HG03442 (cell line): ENCODE results near the gene ATP6V1G1.
"Not testable (repeated sequence)": the region's sequence is repeated elsewhere in the genome, so short reads cannot be mapped to it uniquely, and the experiment has no call there.

Experiments
- ATAC-seq: cut with Tn5 transposase; IDR thresholded peaks from one replicate; pipeline ENCODE4 v1.9.1; 2021; ENCODE audit warnings: mild to moderate bottlenecking, moderate library complexity; ENCODE audit not compliant: unreplicated experiment

The ATP6V1G1 gene

DNA sequence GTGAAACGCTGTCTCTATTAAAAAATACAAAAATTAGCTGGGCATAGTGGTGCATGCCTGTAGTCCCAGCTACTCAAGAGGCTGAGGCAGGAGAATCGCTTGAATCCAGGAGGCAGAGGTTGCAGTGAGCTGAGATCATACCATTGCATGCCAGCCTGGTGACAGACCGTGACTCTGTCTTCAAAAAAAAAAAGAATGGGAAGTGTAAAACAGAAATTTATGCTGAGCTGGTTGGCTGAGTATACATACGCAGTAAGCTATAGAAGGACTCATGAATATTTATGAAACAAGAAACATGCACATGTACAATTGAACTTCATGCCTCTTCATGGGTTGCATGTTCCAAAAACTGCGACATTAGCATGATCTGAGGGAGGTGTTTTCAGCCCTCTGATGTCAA is 10.8 kb upstream of the ATP6V1G1 start:
- ATAC-seq = not testable (repeated sequence)

GRCh38 chr9:114578134-114578533 is 9.4 kb upstream of the ATP6V1G1 start:
- not testable (repeated sequence) for ATAC-seq

DNA sequence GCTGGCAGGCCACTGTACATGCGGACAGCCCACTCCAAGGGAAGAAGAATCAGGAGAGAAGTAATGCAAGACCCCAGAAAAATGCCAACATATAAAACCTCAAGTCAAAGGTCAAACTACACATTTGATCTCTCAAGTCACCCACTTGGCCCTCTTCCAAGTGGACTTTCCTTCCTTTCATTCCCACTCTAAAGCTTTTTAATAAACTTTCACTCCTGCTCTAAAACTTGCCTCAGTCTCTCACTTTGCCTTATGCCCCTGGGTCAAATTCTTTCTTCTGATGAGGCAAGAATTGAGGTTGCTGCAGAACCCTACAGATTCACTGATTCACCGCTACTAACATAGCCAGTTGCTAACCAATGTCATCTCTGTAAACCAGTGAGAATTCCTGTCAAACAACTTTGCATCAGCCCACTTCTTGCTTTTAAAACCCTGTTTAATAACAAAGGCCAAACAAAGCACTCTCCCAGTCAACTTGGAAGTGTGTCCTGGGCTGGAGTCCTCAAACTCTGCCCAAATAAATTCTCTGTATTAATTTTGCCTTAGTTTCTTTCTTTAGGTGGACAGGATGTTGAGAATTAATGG is 6.9 kb upstream of the ATP6V1G1 start:
- ATAC-seq = no peak

DNA sequence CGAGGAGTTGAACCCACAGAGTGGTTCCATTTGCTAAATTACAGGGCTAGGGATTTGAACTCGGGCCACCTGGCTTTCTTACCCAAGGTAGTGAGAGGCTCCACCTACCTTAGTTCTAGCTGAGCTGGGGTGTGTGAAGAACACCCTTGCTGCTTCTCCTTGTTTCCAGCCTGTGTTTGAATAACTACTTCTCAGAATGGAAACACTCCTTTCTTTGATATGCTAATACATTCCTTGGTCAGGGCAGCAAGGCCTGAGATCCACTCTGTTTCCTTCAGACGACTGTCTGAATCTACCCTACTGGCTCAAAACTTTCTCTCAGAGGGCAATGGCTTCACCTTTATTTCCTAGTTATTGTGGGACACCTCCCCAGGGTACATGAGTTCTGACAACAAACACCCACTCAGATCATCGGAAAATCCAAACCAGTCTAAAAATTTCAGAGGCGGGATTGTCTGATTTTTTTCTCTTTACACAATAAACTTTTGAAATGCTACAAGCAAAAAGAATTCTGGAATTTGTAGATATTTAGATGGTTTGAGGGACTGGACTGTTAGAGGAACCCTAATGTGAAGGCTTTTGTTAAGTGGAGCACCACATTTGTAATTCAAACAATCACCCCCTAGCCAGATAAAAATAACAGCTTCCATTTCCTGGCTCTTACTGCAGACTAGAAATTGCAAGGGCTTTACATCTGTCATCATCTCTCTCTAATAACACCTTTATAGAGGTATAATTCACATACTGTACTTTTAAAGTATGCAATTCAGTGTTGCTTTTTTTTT is 4.0 kb upstream of the ATP6V1G1 start:
- ATAC-seq = no peak

DNA sequence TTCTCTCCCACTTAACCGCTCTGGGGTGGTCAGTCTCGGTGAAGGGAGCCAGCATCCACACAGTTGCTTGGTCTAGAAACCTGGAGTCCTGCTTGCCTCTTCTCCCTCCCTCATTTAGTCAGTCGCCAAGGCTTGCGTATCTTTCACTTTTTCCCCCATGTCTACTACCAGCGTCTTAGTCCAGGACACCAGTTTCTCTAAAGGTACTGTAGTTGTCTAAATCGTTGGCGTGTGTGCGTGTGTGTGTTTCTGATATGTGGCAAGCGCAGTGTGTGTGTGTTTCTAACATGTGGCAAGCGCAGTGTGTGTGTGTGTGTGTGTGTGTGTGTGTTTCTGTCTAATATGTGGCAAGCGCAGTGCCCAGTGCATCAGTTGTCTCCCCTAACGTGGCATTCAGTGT is 641 bp downstream of the ATP6V1G1 start:
- ATAC-seq = no peak

- ATAC-seq = no peak
Observed at GRCh38 chr9:114588651-114589526, 1.3 kb downstream of the ATP6V1G1 start.

DNA sequence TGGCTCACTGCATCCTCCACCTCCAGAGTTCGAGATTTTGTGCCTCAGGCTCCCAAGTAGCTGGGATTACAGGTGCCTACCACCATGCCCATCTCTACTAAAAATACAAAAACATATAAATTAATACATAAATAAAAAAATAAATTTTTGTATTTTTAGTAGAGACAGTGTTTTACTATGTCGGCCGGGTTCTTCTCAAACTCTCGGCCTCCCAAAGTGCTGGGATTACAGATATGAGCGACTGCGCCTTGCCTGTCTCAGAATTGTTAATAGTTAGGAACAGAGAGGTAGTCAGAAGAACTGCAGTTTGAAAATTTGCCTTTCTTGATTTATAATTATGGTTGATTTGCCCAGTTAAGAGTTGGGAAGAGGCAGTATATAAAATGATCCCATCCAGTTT is 2.8 kb downstream of the ATP6V1G1 start:
- no peak for ATAC-seq

DNA sequence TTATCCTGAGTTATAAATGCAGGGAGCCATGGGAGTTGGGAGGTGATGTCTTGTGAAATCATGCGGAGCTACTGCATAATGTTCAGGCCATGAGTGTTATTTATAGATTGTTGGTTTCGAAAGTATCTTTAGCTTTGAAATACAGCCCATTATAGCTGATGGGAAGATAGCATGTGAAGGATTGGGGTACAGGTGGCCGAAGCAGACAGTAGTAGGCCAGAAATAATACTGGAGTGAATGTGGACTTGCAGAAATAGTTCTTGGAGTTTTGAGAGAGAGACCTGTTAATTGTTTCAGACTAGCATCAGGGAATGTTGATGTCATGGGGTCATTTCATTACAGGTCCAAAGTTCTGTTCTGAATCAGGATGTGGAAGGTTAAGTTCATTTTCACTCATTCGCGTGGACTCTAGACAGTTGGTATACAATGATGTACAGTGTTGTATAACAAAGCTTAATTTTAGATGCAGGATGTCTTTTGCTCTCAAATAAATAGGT is 3.8 kb downstream of the ATP6V1G1 start:
- no peak for ATAC-seq

DNA sequence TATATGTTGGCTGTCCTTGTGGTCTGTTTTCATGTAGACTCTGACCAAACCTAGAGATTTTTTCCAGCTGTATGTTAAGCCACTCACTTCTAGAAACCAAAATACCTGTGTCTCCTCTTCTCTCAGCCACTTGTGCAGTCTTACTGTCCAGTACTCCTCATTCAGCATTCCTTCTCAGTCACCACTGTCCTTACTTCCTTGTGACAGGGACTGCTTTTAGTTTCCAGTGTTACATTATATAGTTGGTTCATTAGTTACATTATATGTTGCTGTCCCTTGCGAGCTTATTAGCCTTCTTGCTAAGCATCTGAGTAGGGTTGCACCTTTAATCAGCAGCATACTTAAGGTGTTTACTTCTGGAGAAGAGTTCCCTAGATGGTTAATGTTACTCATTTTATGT is 4.3 kb downstream of the ATP6V1G1 start:
- no peak for ATAC-seq

- ATAC-seq = no peak
Observed at GRCh38 chr9:114592356-114592755, 4.8 kb downstream of the ATP6V1G1 start.

DNA sequence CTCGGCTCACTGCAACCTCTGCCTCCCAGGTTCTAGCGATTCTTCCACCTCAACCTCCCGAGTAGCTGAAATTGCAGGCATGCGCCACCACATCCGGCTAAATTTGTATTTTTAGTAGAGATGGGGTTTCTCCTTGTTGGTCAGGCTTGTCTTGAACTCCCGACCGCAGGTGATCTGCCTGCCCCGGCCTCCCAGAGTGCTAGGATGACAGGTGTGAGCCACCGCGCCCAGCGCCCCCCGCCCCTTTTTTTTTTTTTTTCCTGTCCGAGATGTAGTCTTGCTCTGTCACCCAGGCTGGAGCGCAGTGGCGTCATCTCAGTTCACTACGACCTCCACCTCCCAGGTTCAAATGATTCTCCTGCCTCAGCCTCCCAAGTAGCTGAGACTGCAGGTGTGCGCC is 6.6 kb downstream of the ATP6V1G1 start:
- ATAC-seq = no peak

- ATAC-seq = not testable (repeated sequence)
Observed at GRCh38 chr9:114600502-114601248, 13.1 kb downstream of the ATP6V1G1 start.

- ATAC-seq = not testable (repeated sequence)
Observed at GRCh38 chr9:114601787-114602186, 14.2 kb downstream of the ATP6V1G1 start.

- ATAC-seq = no peak
Observed at GRCh38 chr9:114602620-114603019, 15.1 kb downstream of the ATP6V1G1 start.

GRCh38 chr9:114603248-114603647 is 15.7 kb downstream of the ATP6V1G1 start:
- ATAC-seq = no peak

DNA sequence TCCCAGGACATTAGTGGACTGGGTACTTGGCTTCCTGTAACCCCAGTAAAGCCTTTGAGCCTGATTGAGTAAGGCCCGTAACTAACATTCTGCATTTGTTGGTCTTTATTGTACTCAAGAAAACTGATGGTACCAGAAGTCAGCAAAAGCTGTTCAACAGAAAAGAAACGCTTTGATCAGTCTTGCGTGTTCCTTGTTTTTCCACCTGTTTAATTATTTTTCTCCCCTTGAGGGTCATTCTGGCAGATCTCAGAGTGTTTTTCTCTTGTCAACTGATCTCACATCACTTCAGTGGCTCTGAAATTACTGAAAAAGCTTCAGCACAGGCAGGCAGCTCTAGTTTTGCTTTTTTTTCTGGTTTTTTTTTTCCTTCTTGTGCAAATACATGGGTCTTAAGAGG is 17.4 kb downstream of the ATP6V1G1 start:
- no peak for ATAC-seq

GRCh38 chr9:114606068-114606467 is 18.5 kb downstream of the ATP6V1G1 start:
- ATAC-seq = no peak

DNA sequence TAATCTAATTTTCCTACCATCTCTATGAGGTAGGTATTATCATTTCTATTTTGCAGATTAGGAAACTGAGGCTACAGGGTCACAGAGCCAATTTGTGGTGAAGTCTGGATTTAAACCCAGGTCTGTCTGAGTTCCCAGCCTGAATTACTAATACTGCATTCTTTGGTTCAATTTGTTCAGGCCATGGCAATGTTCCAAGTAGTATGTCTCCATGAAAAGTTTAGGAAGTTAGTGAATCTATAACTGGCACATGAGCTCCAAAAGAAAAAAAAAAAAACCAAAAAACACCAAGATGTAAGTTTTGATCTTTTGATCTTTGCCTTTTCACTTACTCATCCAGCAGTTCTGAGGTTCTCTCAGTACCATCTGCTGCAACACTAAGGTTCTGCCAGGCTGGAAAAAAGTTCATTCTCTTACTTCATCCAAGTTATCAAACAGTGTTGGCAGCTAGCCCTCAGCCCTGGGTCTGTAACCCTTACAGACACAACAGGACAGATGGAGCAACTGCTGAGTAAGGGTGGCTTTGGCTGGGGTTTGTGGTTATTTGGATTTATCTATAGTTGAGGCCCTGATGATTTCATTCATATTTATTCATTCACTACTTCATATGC is 19.1 kb downstream of the ATP6V1G1 start:
- ATAC-seq = no peak

- peak; percentile 30 for ATAC-seq
Observed at GRCh38 chr9:114607671-114608524, 20.3 kb downstream of the ATP6V1G1 start.

- ATAC-seq = no peak
Observed at GRCh38 chr9:114608525-114608796, 20.9 kb downstream of the ATP6V1G1 start.
